NB4 (cell line): ENCODE measurements around the gene MINDY3.

Source experiments
- DNase-seq: peaks from one replicate; pipeline ENCODE4 v3.0.0; 2010; ENCODE audit warnings: low read depth
- H3K4me3 ChIP-seq: one replicate; pipeline ENCODE4 v1.5.1; 2011; ENCODE audit warnings: mild to moderate bottlenecking, low read depth, low read length, moderate library complexity
- CTCF ChIP-seq: IDR thresholded peaks from one replicate; pipeline ENCODE4 v1.5.1; 2012; ENCODE audit warnings: low read depth, low read length
- MYC ChIP-seq: IDR thresholded peaks from 2 replicates; pipeline ENCODE4 v1.6.1; 2011; ENCODE audit warnings: low read depth, low read length
- POLR2A ChIP-seq: IDR thresholded peaks from 2 replicates; pipeline ENCODE4 v1.6.1; 2011; ENCODE audit warnings: mild to moderate bottlenecking; ENCODE audit not compliant: insufficient read length; ENCODE audit errors: extremely low read depth
- TF ChIP-seq, protein P1 (sequence below): IDR thresholded peaks from 2 replicates; pipeline ENCODE4 v1.6.1; 2011; ENCODE audit warnings: low read depth, low read length

MINDY3 gene

GRCh38 chr10:15863323-15863722, 3.0 kb upstream of the MINDY3 start:
- no peak overlapping the region for H3K4me3 ChIP-seq
- TF ChIP-seq POLR2A (no peak), CTCF (no peak), MYC (no peak)
- TF ChIP-seq, protein P1, sequence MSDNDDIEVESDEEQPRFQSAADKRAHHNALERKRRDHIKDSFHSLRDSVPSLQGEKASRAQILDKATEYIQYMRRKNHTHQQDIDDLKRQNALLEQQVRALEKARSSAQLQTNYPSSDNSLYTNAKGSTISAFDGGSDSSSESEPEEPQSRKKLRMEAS: no peak
- DNase-seq: no peak

- TF ChIP-seq CTCF (no peak), POLR2A (no peak), MYC (no peak)
- TF ChIP-seq, protein P1: no peak
- peak overlapping the region; percentile 87 for H3K4me3 ChIP-seq
- DNase-seq: no peak
Observed at GRCh38 chr10:15860692-15861201, 440 bp upstream of the MINDY3 start.

DNA sequence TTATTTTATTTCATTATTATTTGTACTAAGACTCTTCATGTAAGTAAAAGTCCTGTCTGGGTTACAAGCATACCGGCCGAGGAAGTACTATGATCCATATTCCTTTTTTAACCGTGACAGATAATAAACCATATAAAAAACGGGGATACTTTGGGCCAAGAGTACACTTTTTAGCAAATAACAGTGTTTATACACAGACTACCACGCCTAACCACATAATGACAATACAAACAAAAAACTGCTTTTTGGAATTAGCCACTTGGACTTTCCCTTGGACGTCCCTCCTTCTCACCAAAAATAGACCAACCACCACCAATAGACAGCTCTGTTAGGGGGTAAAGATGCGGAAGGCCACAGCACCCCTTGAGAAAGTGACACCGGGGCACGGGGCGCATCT, 800 bp downstream of the MINDY3 start:
- H3K4me3 ChIP-seq: peak overlapping the region; percentile 87
- TF ChIP-seq CTCF (no peak), POLR2A (no peak), MYC (no peak)
- TF ChIP-seq, protein P1: no peak
- no peak for DNase-seq

GRCh38 chr10:15858861-15859281, 1.4 kb downstream of the MINDY3 start:
- peak overlapping the region; percentile 87 for H3K4me3 ChIP-seq
- no peak for TF ChIP-seq CTCF
- no peak for TF ChIP-seq MYC
- DNase-seq: no peak

DNA sequence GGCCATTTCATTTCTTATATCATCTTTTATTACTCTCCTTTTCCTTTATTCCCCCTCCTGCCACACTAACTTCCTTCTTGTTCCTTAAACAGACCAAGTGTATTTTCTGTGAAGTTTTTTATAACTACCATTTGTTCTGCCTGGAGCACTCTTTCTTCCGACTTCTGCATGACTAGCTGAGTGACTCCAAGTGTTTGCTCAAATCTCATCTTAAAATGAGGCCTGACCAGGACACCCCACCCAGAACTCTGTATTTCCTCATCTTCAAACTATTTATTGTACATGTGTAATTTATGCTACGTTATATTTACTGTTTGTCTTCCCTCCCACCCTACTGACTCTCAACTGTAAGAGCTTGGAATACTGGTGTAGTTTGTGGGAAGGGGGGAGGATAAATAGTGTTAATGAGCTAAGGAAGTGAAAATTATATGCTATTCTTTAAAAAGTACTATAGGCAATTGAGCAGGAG, 3.2 kb downstream of the MINDY3 start:
- no peak for TF ChIP-seq POLR2A
- no peak for TF ChIP-seq MYC
- TF ChIP-seq, protein P1: no peak
- no peak for TF ChIP-seq CTCF
- DNase-seq: no peak
- no peak overlapping the region for H3K4me3 ChIP-seq
